Thymus (tissue), 11 donors: ENCODE measurements around the gene DCC. TPM values are rescaled to one million over a fixed set of nuclear protein-coding genes. Genes with fewer than 3 reads are reported as not detected.

ENCODE experiments used
- DNase-seq, 9 donors: peaks; one replicate each; pipeline ENCODE4 v3.0.0-alpha.2; 2013; ENCODE audit warnings: low spot score in 9 of 9, low read depth in 6 of 9, missing footprints in 1 of 9
- H3K27ac ChIP-seq, 2 donors: one replicate each; pipeline ENCODE4 v1.5.1; 2013; ENCODE audit warnings: control low read depth in 1 of 2, low read depth in 1 of 2, low read length in 1 of 2, mild to moderate bottlenecking in 1 of 2, moderate library complexity in 1 of 2
- H3K27me3 ChIP-seq, 2 donors: one replicate each; pipeline ENCODE4 v1.5.1; 2013; ENCODE audit warnings: low read length in 1 of 2; ENCODE audit not compliant: control insufficient read depth in 2 of 2, insufficient read depth in 1 of 2
- H3K36me3 ChIP-seq, 2 donors: one replicate each; pipeline ENCODE4 v1.5.1; 2013; ENCODE audit warnings: low read length in 1 of 2, mild to moderate bottlenecking in 1 of 2, moderate library complexity in 1 of 2; ENCODE audit not compliant: control insufficient read depth in 2 of 2, insufficient read depth in 2 of 2
- H3K4me1 ChIP-seq, 2 donors: one replicate each; pipeline ENCODE4 v1.5.1; 2013; ENCODE audit warnings: low read length in 2 of 2; ENCODE audit not compliant: control insufficient read depth in 2 of 2, insufficient read depth in 2 of 2
- H3K4me3 ChIP-seq, 2 donors: one replicate each; pipeline ENCODE4 v1.5.1; 2013; ENCODE audit warnings: low read length in 2 of 2, control low read depth in 1 of 2, mild to moderate bottlenecking in 1 of 2
- H3K9me3 ChIP-seq, 2 donors: one replicate each; pipeline ENCODE4 v1.5.1; 2013; ENCODE audit warnings: low read length in 1 of 2, mild to moderate bottlenecking in 1 of 2; ENCODE audit not compliant: control insufficient read depth in 2 of 2, insufficient read depth in 1 of 2
- WGBS: extraction: QIAGEN DNeasy Blood & Tissue Kit; methylation state at CpG from one replicate; pipeline ENCODE4 v1.1.7; 2013; 5-methylcytosine and 5-hydroxymethylcytosine counted together
- polyA plus RNA-seq: library from polyadenylated mRNA; stranded (reverse); fragments of 200-250 nt; gene quantifications from one replicate; pipeline ENCODE4 v1.2.3, GENCODE V29; 2013
- total RNA-seq: library from RNA; stranded (reverse); fragments of 120-200 nt; gene quantifications from one replicate; pipeline ENCODE4 v1.2.4, GENCODE V29; 2013
- donor health status: healthy.

The DCC gene
- total and polyA plus RNA-seq, 2 donors: 0.68 to 7.6 TPM

- no peaks in the 10 kb centered on the region for H3K27me3 ChIP-seq
- DNase-seq: no peak
- no peak overlapping the region for H3K27ac ChIP-seq
- 84% methylated on average over 3 of the region's 3 CpGs for WGBS
- H3K4me1 ChIP-seq: no peaks in the 10 kb centered on the region
- no peak overlapping the region for H3K4me3 ChIP-seq
- no peaks in the 10 kb centered on the region for H3K36me3 ChIP-seq
- no peaks in the 10 kb centered on the region for H3K9me3 ChIP-seq
Observed at GRCh38 chr18:52367953-52368742, 28.2 kb downstream of the DCC start.

GRCh38 chr18:52370841-52371240 is 30.8 kb downstream of the DCC start:
- no peaks in the 10 kb centered on the region for H3K9me3 ChIP-seq
- H3K27me3 ChIP-seq: no peaks in the 10 kb centered on the region
- no peak overlapping the region for H3K4me3 ChIP-seq
- no peaks in the 10 kb centered on the region for H3K36me3 ChIP-seq
- WGBS: 94% methylated on average over 2 of the region's 2 CpGs
- H3K4me1 ChIP-seq: no peaks in the 10 kb centered on the region
- no peak for DNase-seq
- no peak overlapping the region for H3K27ac ChIP-seq

GRCh38 chr18:52376104-52376503 is 36.1 kb downstream of the DCC start:
- H3K36me3 ChIP-seq: no peaks in the 10 kb centered on the region
- no peak for DNase-seq
- no peaks in the 10 kb centered on the region for H3K27me3 ChIP-seq
- H3K4me1 ChIP-seq: no peaks in the 10 kb centered on the region
- H3K27ac ChIP-seq: no peak overlapping the region
- H3K9me3 ChIP-seq: no peaks in the 10 kb centered on the region
- H3K4me3 ChIP-seq: no peak overlapping the region
- WGBS: 21% methylated on average over 1 of the region's 1 CpG

- no peaks in the 10 kb centered on the region for H3K9me3 ChIP-seq
- no peaks in the 10 kb centered on the region for H3K4me1 ChIP-seq
- DNase-seq: no peak
- no peaks in the 10 kb centered on the region for H3K36me3 ChIP-seq
- no peak overlapping the region for H3K27ac ChIP-seq
- no peak overlapping the region for H3K4me3 ChIP-seq
- H3K27me3 ChIP-seq: no peaks in the 10 kb centered on the region
Observed at GRCh38 chr18:52377094-52377493, 37.1 kb downstream of the DCC start.

GRCh38 chr18:52386306-52386705 is 46.3 kb downstream of the DCC start:
- Histone ChIP-seq H3K4me1 (no peaks in the 10 kb centered on the region), H3K9me3 (no peaks in the 10 kb centered on the region), H3K27ac (no peak overlapping the region), H3K36me3 (no peaks in the 10 kb centered on the region), H3K4me3 (no peak overlapping the region), H3K27me3 (no peaks in the 10 kb centered on the region)
- no peak for DNase-seq

- Histone ChIP-seq H3K36me3 (no peaks in the 10 kb centered on the region), H3K4me3 (no peak overlapping the region), H3K4me1 (no peaks in the 10 kb centered on the region), H3K9me3 (no peaks in the 10 kb centered on the region), H3K27me3 (no peaks in the 10 kb centered on the region), H3K27ac (no peak overlapping the region)
- no peak for DNase-seq
- WGBS: 92% methylated on average over 3 of the region's 3 CpGs
Observed at GRCh38 chr18:52387175-52387574, 47.2 kb downstream of the DCC start.

- DNase-seq: no peak
- H3K9me3 ChIP-seq: no peaks in the 10 kb centered on the region
- H3K4me3 ChIP-seq: no peak overlapping the region
- H3K27ac ChIP-seq: no peak overlapping the region
- no peaks in the 10 kb centered on the region for H3K36me3 ChIP-seq
- H3K4me1 ChIP-seq: no peaks in the 10 kb centered on the region
- WGBS: 89% methylated on average over 9 of the region's 9 CpGs
- no peaks in the 10 kb centered on the region for H3K27me3 ChIP-seq
Observed at GRCh38 chr18:52391810-52392559, 52.0 kb downstream of the DCC start.

GRCh38 chr18:52394602-52395001 is 54.6 kb downstream of the DCC start:
- H3K4me1 ChIP-seq: no peaks in the 10 kb centered on the region

GRCh38 chr18:52395146-52395852 is 55.3 kb downstream of the DCC start:
- 83% methylated on average over 5 of the region's 5 CpGs for WGBS
- no peaks in the 10 kb centered on the region for H3K9me3 ChIP-seq
- peak overlapping the region in 1 of 2 donors; percentile 22 for H3K27ac ChIP-seq

More at GRCh38 chr18:52394602-52395001, 54.6 kb downstream of the DCC start:
- DNase-seq: peak in 1 of 9 donors; percentile 22
- Histone ChIP-seq H3K27ac (no peak overlapping the region), H3K36me3 (no peaks in the 10 kb centered on the region), H3K9me3 (no peaks in the 10 kb centered on the region), H3K4me3 (no peak overlapping the region), H3K27me3 (no peaks in the 10 kb centered on the region)
- WGBS: 81% methylated on average over 2 of the region's 2 CpGs

More at GRCh38 chr18:52395146-52395852, 55.3 kb downstream of the DCC start:
- Histone ChIP-seq H3K4me3 (no peak overlapping the region), H3K4me1 (no peaks in the 10 kb centered on the region), H3K27me3 (no peaks in the 10 kb centered on the region), H3K36me3 (no peaks in the 10 kb centered on the region)
- DNase-seq: no peak
